ENCODE measurements around the gene OSBPL2. TPM values are rescaled to one million over a fixed set of nuclear protein-coding genes. Genes with fewer than 3 reads are reported as not detected.

The OSBPL2 gene
- total RNA-seq, 1 experiment from 2014 or later, result 49.5 TPM

DNA sequence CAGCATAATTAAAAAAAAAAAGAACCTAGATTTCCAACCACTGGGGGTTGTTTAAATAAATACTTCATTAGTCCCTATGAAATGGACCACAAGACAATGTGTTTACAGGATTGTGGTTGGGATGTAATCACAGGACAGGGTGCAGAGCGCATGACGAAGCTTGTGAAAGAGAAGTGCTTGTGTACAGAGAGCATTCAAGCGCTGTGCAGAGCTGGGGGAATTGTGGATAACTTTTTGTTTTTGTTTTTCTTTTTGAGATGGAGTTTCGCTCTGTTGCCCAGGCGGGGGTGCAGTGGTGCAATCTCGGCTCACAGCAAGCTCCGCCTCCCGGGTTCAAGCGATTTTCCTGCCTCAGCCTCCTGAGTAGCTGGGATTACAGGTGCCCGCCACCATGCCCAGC, 106.5 kb downstream of the OSBPL2 start:
- H3K27me3 Mint-ChIP-seq (ENCODE audit: low read depth), result no peaks in the 10 kb centered on the region
- ChIA-PET CTCF (interaction anchor here (0.7 to 1.4 kb wide), 4 partner anchors 19 to 38 kb away, joined by 3 to 8 read pairs (median 4); no protein-coding TSS in a partner anchor), POLR2A (no interaction called here)
- peak overlapping the region; percentile 74; the same call in 1 of the 2 replicates for H3K27ac Mint-ChIP-seq
- TF ChIP-seq ELF4 (CRISPR knock-in tag; IDR thresholded peaks at IDR 0.05; ENCODE audit: low read depth), result no peak
- no peak for TF ChIP-seq FOXJ3 (CRISPR knock-in tag; IDR thresholded peaks at IDR 0.05; ENCODE audit: borderline replicate concordance)
- TF ChIP-seq, protein P1, sequence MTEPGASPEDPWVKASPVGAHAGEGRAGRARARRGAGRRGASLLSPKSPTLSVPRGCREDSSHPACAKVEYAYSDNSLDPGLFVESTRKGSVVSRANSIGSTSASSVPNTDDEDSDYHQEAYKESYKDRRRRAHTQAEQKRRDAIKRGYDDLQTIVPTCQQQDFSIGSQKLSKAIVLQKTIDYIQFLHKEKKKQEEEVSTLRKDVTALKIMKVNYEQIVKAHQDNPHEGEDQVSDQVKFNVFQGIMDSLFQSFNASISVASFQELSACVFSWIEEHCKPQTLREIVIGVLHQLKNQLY (CRISPR knock-in tag; IDR thresholded peaks at IDR 0.05), result no peak
- TF ChIP-seq ZBTB21 (CRISPR knock-in tag; IDR thresholded peaks at IDR 0.05; ENCODE audit: borderline replicate concordance), result no peak
- no peak for TF ChIP-seq ZNF138 (CRISPR knock-in tag; conservative IDR thresholded peaks at IDR 0.05)
- no peak for TF ChIP-seq RELA (CRISPR knock-in tag; IDR thresholded peaks at IDR 0.05; ENCODE audit: borderline replicate concordance)
- TF ChIP-seq EMX1 (CRISPR knock-in tag; IDR thresholded peaks at IDR 0.05), result no peak
- TF ChIP-seq CREM (CRISPR knock-in tag; IDR thresholded peaks at IDR 0.05), result no peak
- TF ChIP-seq, protein P2, sequence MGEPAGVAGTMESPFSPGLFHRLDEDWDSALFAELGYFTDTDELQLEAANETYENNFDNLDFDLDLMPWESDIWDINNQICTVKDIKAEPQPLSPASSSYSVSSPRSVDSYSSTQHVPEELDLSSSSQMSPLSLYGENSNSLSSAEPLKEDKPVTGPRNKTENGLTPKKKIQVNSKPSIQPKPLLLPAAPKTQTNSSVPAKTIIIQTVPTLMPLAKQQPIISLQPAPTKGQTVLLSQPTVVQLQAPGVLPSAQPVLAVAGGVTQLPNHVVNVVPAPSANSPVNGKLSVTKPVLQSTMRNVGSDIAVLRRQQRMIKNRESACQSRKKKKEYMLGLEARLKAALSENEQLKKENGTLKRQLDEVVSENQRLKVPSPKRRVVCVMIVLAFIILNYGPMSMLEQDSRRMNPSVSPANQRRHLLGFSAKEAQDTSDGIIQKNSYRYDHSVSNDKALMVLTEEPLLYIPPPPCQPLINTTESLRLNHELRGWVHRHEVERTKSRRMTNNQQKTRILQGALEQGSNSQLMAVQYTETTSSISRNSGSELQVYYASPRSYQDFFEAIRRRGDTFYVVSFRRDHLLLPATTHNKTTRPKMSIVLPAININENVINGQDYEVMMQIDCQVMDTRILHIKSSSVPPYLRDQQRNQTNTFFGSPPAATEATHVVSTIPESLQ (CRISPR knock-in tag; IDR thresholded peaks at IDR 0.05), result no peak
- TF ChIP-seq, protein P3, sequence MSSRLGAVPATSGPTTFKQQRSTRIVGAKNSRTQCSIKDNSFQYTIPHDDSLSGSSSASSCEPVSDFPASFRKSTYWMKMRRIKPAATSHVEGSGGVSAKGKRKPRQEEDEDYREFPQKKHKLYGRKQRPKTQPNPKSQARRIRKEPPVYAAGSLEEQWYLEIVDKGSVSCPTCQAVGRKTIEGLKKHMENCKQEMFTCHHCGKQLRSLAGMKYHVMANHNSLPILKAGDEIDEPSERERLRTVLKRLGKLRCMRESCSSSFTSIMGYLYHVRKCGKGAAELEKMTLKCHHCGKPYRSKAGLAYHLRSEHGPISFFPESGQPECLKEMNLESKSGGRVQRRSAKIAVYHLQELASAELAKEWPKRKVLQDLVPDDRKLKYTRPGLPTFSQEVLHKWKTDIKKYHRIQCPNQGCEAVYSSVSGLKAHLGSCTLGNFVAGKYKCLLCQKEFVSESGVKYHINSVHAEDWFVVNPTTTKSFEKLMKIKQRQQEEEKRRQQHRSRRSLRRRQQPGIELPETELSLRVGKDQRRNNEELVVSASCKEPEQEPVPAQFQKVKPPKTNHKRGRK (CRISPR knock-in tag; IDR thresholded peaks at IDR 0.05; ENCODE audit: borderline replicate concordance), result no peak
- TF ChIP-seq KAT7 (CRISPR knock-in tag; IDR thresholded peaks at IDR 0.05; ENCODE audit: borderline replicate concordance), result no peak
- TF ChIP-seq SP1 (CRISPR knock-in tag; conservative IDR thresholded peaks at IDR 0.05), result no peak
- TF ChIP-seq, protein P4, sequence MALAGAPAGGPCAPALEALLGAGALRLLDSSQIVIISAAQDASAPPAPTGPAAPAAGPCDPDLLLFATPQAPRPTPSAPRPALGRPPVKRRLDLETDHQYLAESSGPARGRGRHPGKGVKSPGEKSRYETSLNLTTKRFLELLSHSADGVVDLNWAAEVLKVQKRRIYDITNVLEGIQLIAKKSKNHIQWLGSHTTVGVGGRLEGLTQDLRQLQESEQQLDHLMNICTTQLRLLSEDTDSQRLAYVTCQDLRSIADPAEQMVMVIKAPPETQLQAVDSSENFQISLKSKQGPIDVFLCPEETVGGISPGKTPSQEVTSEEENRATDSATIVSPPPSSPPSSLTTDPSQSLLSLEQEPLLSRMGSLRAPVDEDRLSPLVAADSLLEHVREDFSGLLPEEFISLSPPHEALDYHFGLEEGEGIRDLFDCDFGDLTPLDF (CRISPR knock-in tag; IDR thresholded peaks at IDR 0.05), result no peak
- no peak for TF ChIP-seq JUN (CRISPR knock-in tag; IDR thresholded peaks at IDR 0.05)
- H3K36me3 Mint-ChIP-seq, result peaks cover 63% of the 10 kb centered on the region
- ATAC-seq, result no peak
- H3K4me1 Mint-ChIP-seq, result peaks cover 2% of the 10 kb centered on the region; the same call in 1 of the 2 replicates
- H3K4me3 Mint-ChIP-seq, result no peak overlapping the region
- no peak for DNase-seq (ENCODE audit: low spot score)
- H3K9me3 Mint-ChIP-seq, result peaks cover 9% of the 10 kb centered on the region

Small RNAs within 50 kb of the gene (microRNA-seq; reads per million reads assigned to microRNA genes)
- not detected for gene MIR4758 (ENCODE audit: borderline number of aligned reads)

Other genes with a start within 250 kb of the OSBPL2 start
- gene TAF4, start 172.6 kb upstream of the OSBPL2 start, total RNA-seq (2021), result 31.0 to 34.4 TPM (median 33.7 TPM) in 3 replicates
- gene LSM14B, start 116.0 kb upstream of the OSBPL2 start, total RNA-seq (2021), result 67.4 to 73.5 TPM (median 69.7 TPM) in 3 replicates
- gene PSMA7, start 95.1 kb upstream of the OSBPL2 start, total RNA-seq (2021), result 315 to 364 TPM (median 321 TPM) in 3 replicates
- 29.4 to 34.1 TPM (median 29.8 TPM) in 3 replicates for gene SS18L1, start 94.8 kb upstream of the OSBPL2 start, total RNA-seq (2021)
- gene MTG2, start 55.5 kb upstream of the OSBPL2 start, total RNA-seq (2021), result 26.6 to 33.0 TPM (median 27.9 TPM) in 3 replicates
- 2.9 to 3.4 TPM (median 3.3 TPM) in 3 replicates for gene HRH3, start 18.2 kb upstream of the OSBPL2 start, total RNA-seq (2021)
- 146 to 160 TPM (median 147 TPM) in 3 replicates for gene ADRM1, start 64.5 kb downstream of the OSBPL2 start, total RNA-seq (2021)
- 298 to 329 TPM (median 323 TPM) in 3 replicates for gene LAMA5, start 128.8 kb downstream of the OSBPL2 start, total RNA-seq (2021)
- 2,016 to 2,119 TPM (median 2,047 TPM) in 3 replicates for gene RPS21, start 148.6 kb downstream of the OSBPL2 start, total RNA-seq (2021)
- 7.5 to 10.6 TPM (median 9.2 TPM) in 3 replicates for gene CABLES2, start 168.8 kb downstream of the OSBPL2 start, total RNA-seq (2021)
- gene RBBP8NL, start 189.0 kb downstream of the OSBPL2 start, total RNA-seq (2021), result 0.99 to 1.5 TPM (median 1.4 TPM) in 3 replicates
- 1.4 to 2.3 TPM (median 1.6 TPM) in 3 replicates for gene GATA5, start 237.5 kb downstream of the OSBPL2 start, total RNA-seq (2021)

Measured in WTC11 (cell line).